Activated T-cell treated with anti-CD3 and anti-CD28 coated beads for 24 hours (primary cell): ENCODE results near the gene TTI1.

Experiments used
- DNase-seq: peaks from one replicate; pipeline ENCODE4 v3.0.0-alpha.2; 2020; ENCODE audit warnings: low read depth

Gene TTI1

GRCh38 chr20:38054647-38055046 is 21.4 kb upstream of the TTI1 start:
- DNase-seq, result no peak

- DNase-seq, result no peak
Observed at GRCh38 chr20:38052870-38053269, 19.6 kb upstream of the TTI1 start.

GRCh38 chr20:38050686-38051085 is 17.4 kb upstream of the TTI1 start:
- DNase-seq, result no peak

GRCh38 chr20:38049800-38050199 is 16.5 kb upstream of the TTI1 start:
- DNase-seq, result no peak

GRCh38 chr20:38046572-38046971 is 13.3 kb upstream of the TTI1 start:
- DNase-seq, result no peak

- no peak for DNase-seq
Observed at GRCh38 chr20:38044685-38045084, 11.4 kb upstream of the TTI1 start.

GRCh38 chr20:38043512-38044300 is 10.4 kb upstream of the TTI1 start:
- DNase-seq, result no peak

- DNase-seq, result no peak
Observed at GRCh38 chr20:38040276-38040675, 7.0 kb upstream of the TTI1 start.

GRCh38 chr20:38036366-38036765 is 3.1 kb upstream of the TTI1 start:
- no peak for DNase-seq

GRCh38 chr20:38034961-38035360 is 1.7 kb upstream of the TTI1 start:
- DNase-seq, result no peak

- DNase-seq, result no peak
Observed at GRCh38 chr20:38034108-38034649, 923 bp upstream of the TTI1 start.

GRCh38 chr20:38032585-38033329 is 499 bp downstream of the TTI1 start:
- DNase-seq, result no peak

- DNase-seq, result no peak
Observed at GRCh38 chr20:38031957-38032356, 1.3 kb downstream of the TTI1 start.

GRCh38 chr20:38029453-38029852 is 3.8 kb downstream of the TTI1 start:
- no peak for DNase-seq

GRCh38 chr20:38024496-38024895 is 8.8 kb downstream of the TTI1 start:
- DNase-seq, result no peak

- DNase-seq, result no peak
Observed at GRCh38 chr20:38023181-38024001, 9.9 kb downstream of the TTI1 start.

- no peak for DNase-seq
Observed at GRCh38 chr20:38021087-38021772, 12.0 kb downstream of the TTI1 start.

GRCh38 chr20:38018385-38018784 is 14.9 kb downstream of the TTI1 start:
- DNase-seq, result no peak

GRCh38 chr20:38017959-38018358 is 15.3 kb downstream of the TTI1 start:
- DNase-seq, result no peak

GRCh38 chr20:38013887-38014286 is 19.4 kb downstream of the TTI1 start:
- no peak for DNase-seq

GRCh38 chr20:38012332-38012731 is 20.9 kb downstream of the TTI1 start:
- DNase-seq, result no peak

- DNase-seq, result no peak
Observed at GRCh38 chr20:38011696-38012095, 21.6 kb downstream of the TTI1 start.
